MM.1S (cell line): ENCODE measurements around the gene TAS2R43.

Source experiments
- DNase-seq: peaks from one replicate; pipeline ENCODE4 v3.0.0-alpha.2; 2015
- H2AFZ ChIP-seq: fragments of 300-600 bp; sonication (generic); 2 replicates; pipeline ENCODE4 v1.6.0; 2016; ENCODE audit warnings: antibody characterized with exemption, low read length
- H3F3A ChIP-seq: fragments of 300-600 bp; sonication (generic); 2 replicates; pipeline ENCODE4 v1.6.1; 2016; ENCODE audit warnings: mild to moderate bottlenecking, antibody characterized with exemption, low read length, moderate library complexity, mixed read lengths; ENCODE audit not compliant: insufficient read depth
- H3K27ac ChIP-seq: fragments of 300-600 bp; sonication (generic); 2 replicates; pipeline ENCODE4 v1.5.1; 2016; ENCODE audit warnings: mild to moderate bottlenecking, low read length
- H3K27me3 ChIP-seq: fragments of 300-600 bp; sonication (generic); replicated peaks from 2 replicates; pipeline ENCODE4 v1.6.0; 2016; ENCODE audit warnings: low read length; ENCODE audit not compliant: insufficient read depth
- H3K36me3 ChIP-seq: fragments of 300-600 bp; sonication (generic); replicated peaks from 2 replicates; pipeline ENCODE4 v1.6.1; 2016; ENCODE audit warnings: mild to moderate bottlenecking, low read length, mixed read lengths; ENCODE audit not compliant: insufficient read depth
- H3K4me1 ChIP-seq: fragments of 300-600 bp; sonication (generic); 2 replicates; pipeline ENCODE4 v1.6.1; 2016; ENCODE audit warnings: low read length, mixed read lengths
- H3K4me2 ChIP-seq: fragments of 300-600 bp; sonication (generic); 2 replicates; pipeline ENCODE4 v1.6.0; 2016; ENCODE audit warnings: low read depth, low read length
- H3K4me3 ChIP-seq: fragments of 300-600 bp; sonication (generic); 2 replicates; pipeline ENCODE4 v1.5.1; 2016; ENCODE audit warnings: low read length, mixed read lengths
- H3K79me2 ChIP-seq: fragments of 300-600 bp; sonication (generic); 2 replicates; pipeline ENCODE4 v1.6.1; 2016; ENCODE audit warnings: mixed run types, low read length, mixed read lengths
- H3K9ac ChIP-seq: fragments of 300-600 bp; sonication (generic); 2 replicates; pipeline ENCODE4 v1.6.1; 2016; ENCODE audit warnings: low read length, mixed read lengths
- H3K9me2 ChIP-seq: fragments of 300-600 bp; sonication (generic); replicated peaks from 2 replicates; pipeline ENCODE4 v1.6.1; 2016; ENCODE audit warnings: mild to moderate bottlenecking, low read length, mixed read lengths; ENCODE audit not compliant: insufficient read depth
- H3K9me3 ChIP-seq: fragments of 300-600 bp; sonication (generic); replicated peaks from 2 replicates; pipeline ENCODE4 v1.6.1; 2016; ENCODE audit warnings: mild to moderate bottlenecking, low read length, mixed read lengths; ENCODE audit not compliant: insufficient read depth
- H4K20me1 ChIP-seq: fragments of 300-600 bp; sonication (generic); 2 replicates; pipeline ENCODE4 v1.6.1; 2016; ENCODE audit warnings: mild to moderate bottlenecking, low read length, moderate library complexity, mixed read lengths; ENCODE audit not compliant: insufficient read depth
- CTCF ChIP-seq: fragments of 300-600 bp; sonication (generic); IDR thresholded peaks from 2 replicates; pipeline ENCODE4 v1.5.1; 2016; ENCODE audit warnings: antibody characterized with exemption, low read length, mixed read lengths
- EZH2 ChIP-seq: fragments of 300-600 bp; sonication (generic); optimal IDR thresholded peaks from 2 replicates; pipeline ENCODE3; 2017; ENCODE audit warnings: low read depth, mild to moderate bottlenecking, antibody characterized with exemption, low read length, mixed read lengths
- EZH2phosphoT487 ChIP-seq: fragments of 300-600 bp; sonication (generic); IDR thresholded peaks from 2 replicates; pipeline ENCODE4 v1.6.1; 2018; ENCODE audit warnings: antibody characterized with exemption, low read length

TAS2R43 gene

GRCh38 chr12:11071414-11071813 lies 20.7 kb downstream of the TAS2R43 start:
- no peak overlapping the region for H3K27ac ChIP-seq
- no peaks in the 10 kb centered on the region for H3K79me2 ChIP-seq
- H3K4me1 ChIP-seq = peaks cover 3% of the 10 kb centered on the region; the same call in 1 of the 2 replicates
- DNase-seq = no peak
- H2AFZ ChIP-seq = no peak overlapping the region
- H3K4me2 ChIP-seq = no peak overlapping the region
- H3K9me2 ChIP-seq = no peaks in the 10 kb centered on the region
- H3K9me3 ChIP-seq = no peaks in the 10 kb centered on the region
- no peaks in the 10 kb centered on the region for H4K20me1 ChIP-seq
- H3K36me3 ChIP-seq = no peaks in the 10 kb centered on the region
- H3F3A ChIP-seq = no peaks in the 10 kb centered on the region
- H3K27me3 ChIP-seq = no peaks in the 10 kb centered on the region
- TF ChIP-seq EZH2 = no peak
- no peak for TF ChIP-seq CTCF
- no peak for TF ChIP-seq EZH2phosphoT487
- no peak overlapping the region for H3K9ac ChIP-seq
- no peak overlapping the region for H3K4me3 ChIP-seq

- Histone ChIP-seq H3K27me3 (no peaks in the 10 kb centered on the region), H2AFZ (no peak overlapping the region), H4K20me1 (no peaks in the 10 kb centered on the region), H3K4me1 (peaks cover 3% of the 10 kb centered on the region; the same call in 1 of the 2 replicates), H3F3A (no peaks in the 10 kb centered on the region), H3K36me3 (no peaks in the 10 kb centered on the region), H3K9me3 (no peaks in the 10 kb centered on the region), H3K79me2 (no peaks in the 10 kb centered on the region), H3K9me2 (no peaks in the 10 kb centered on the region), H3K4me3 (no peak overlapping the region), H3K27ac (no peak overlapping the region), H3K9ac (no peak overlapping the region), H3K4me2 (no peak overlapping the region)
- no peak for DNase-seq
- TF ChIP-seq EZH2 = no peak
- no peak for TF ChIP-seq EZH2phosphoT487
- TF ChIP-seq CTCF = no peak
Measured at GRCh38 chr12:11070999-11071398, 21.1 kb downstream of the TAS2R43 start.

- H3F3A ChIP-seq = no peaks in the 10 kb centered on the region
- no peak overlapping the region for H3K27ac ChIP-seq
- H3K36me3 ChIP-seq = no peaks in the 10 kb centered on the region
- no peak overlapping the region for H3K4me2 ChIP-seq
- TF ChIP-seq EZH2 (no peak), CTCF (no peak), EZH2phosphoT487 (no peak)
- no peaks in the 10 kb centered on the region for H3K27me3 ChIP-seq
- no peaks in the 10 kb centered on the region for H4K20me1 ChIP-seq
- no peak overlapping the region for H3K9ac ChIP-seq
- H3K79me2 ChIP-seq = no peaks in the 10 kb centered on the region
- DNase-seq = no peak
- no peak overlapping the region for H2AFZ ChIP-seq
- H3K4me3 ChIP-seq = no peak overlapping the region
- no peaks in the 10 kb centered on the region for H3K9me2 ChIP-seq
- no peaks in the 10 kb centered on the region for H3K9me3 ChIP-seq
- H3K4me1 ChIP-seq = no peaks in the 10 kb centered on the region
Measured at GRCh38 chr12:11069854-11070365, 22.2 kb downstream of the TAS2R43 start.
